GM12864 (cell line): Measurements from ENCODE around the gene L2HGDH.

ENCODE experiments used
- DNase-seq: peaks from one replicate; pipeline ENCODE4 v3.0.0-alpha.2; 2011; ENCODE audit warnings: low read depth
- H3K4me3 ChIP-seq: 2 replicates; pipeline ENCODE4 v1.5.1; 2011; ENCODE audit warnings: mild to moderate bottlenecking, low read depth, low read length, control low read depth
- TF ChIP-seq, protein P1 (sequence below): IDR thresholded peaks from 2 replicates; pipeline ENCODE4 v1.5.1; 2011; ENCODE audit warnings: low read depth, mild to moderate bottlenecking, moderate library complexity, low read length, control low read depth, inconsistent platforms; ENCODE audit errors: missing control alignments

Gene L2HGDH

GRCh38 chr14:50247245-50247644 is 64.8 kb downstream of the L2HGDH start:
- TF ChIP-seq, protein P1, sequence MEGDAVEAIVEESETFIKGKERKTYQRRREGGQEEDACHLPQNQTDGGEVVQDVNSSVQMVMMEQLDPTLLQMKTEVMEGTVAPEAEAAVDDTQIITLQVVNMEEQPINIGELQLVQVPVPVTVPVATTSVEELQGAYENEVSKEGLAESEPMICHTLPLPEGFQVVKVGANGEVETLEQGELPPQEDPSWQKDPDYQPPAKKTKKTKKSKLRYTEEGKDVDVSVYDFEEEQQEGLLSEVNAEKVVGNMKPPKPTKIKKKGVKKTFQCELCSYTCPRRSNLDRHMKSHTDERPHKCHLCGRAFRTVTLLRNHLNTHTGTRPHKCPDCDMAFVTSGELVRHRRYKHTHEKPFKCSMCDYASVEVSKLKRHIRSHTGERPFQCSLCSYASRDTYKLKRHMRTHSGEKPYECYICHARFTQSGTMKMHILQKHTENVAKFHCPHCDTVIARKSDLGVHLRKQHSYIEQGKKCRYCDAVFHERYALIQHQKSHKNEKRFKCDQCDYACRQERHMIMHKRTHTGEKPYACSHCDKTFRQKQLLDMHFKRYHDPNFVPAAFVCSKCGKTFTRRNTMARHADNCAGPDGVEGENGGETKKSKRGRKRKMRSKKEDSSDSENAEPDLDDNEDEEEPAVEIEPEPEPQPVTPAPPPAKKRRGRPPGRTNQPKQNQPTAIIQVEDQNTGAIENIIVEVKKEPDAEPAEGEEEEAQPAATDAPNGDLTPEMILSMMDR, result no peak
- no peak for DNase-seq
- no peak overlapping the region for H3K4me3 ChIP-seq

- H3K4me3 ChIP-seq, result no peak overlapping the region
- no peak for DNase-seq
- TF ChIP-seq, protein P1, result no peak
These were observed 69.3 kb downstream of the L2HGDH start for GRCh38 chr14:50242566-50243310.

DNA sequence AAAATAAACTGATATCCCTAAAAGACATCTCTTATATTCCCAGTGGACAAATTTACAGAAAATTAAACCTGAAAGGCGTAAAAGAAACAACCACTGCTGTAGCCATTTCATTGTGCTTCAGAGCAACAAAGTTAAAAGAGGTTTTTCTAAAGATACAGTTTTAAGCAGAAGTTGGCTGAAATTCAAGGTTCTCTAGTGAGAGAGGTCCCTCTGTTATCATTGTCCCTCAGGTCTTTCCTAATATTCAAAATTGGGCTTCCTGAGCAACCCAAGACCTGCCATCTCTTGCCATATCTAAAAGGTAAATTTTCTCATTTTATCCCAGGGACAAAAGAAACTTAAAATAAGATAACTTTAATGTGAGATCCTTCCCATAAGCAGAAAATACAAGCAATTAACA is 69.9 kb downstream of the L2HGDH start:
- TF ChIP-seq, protein P1, result no peak
- H3K4me3 ChIP-seq, result no peak overlapping the region
- no peak for DNase-seq

DNA sequence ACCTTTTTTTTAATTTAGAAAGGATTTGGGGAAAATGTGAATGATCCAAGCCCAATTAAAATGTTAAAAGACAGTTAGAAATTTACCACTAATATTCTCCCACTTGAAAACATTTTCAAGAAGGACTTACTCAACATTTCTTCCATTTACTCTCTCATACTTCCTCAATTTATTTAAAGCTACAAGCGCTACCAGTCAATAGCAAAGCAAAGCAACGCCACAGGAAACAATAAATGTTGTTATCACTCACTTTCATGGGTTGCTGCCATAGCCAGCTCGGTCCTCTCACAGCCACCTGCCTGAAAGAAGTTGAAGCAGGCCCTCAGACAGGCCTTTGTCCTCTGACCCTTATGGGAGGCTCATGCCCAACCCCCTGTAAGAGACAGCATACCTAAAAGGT is 74.6 kb downstream of the L2HGDH start:
- DNase-seq, result no peak
- TF ChIP-seq, protein P1, result no peak
- no peak overlapping the region for H3K4me3 ChIP-seq

GRCh38 chr14:50233951-50234250 is 78.1 kb downstream of the L2HGDH start:
- DNase-seq, result no peak
- no peak overlapping the region for H3K4me3 ChIP-seq

GRCh38 chr14:50233166-50233950 is 78.7 kb downstream of the L2HGDH start:
- TF ChIP-seq, protein P1, result no peak
- DNase-seq, result no peak
- no peak overlapping the region for H3K4me3 ChIP-seq

More at GRCh38 chr14:50233951-50234250, 78.1 kb downstream of the L2HGDH start:
- TF ChIP-seq, protein P1, result no peak
